Lung (tissue), 12 donors: Measurements from ENCODE around the gene ZNF669. TPM values are rescaled to one million over a fixed set of nuclear protein-coding genes. Genes with fewer than 3 reads are reported as not detected.
"Not testable (repeated sequence)": the region's sequence is repeated elsewhere in the genome, so short reads cannot be mapped to it uniquely, and the experiment has no call there.

Source experiments
- ATAC-seq: fragments of 200-7000 bp; cut with Tn5 transposase; one replicate; pipeline ENCODE4 v1.9.1; 2020; ENCODE audit warnings: moderate number of reproducible peaks; ENCODE audit not compliant: insufficient read depth, low FRiP score
- DNase-seq, 3 donors: peaks; one replicate each; pipeline ENCODE4 v3.0.0-alpha.2; 2013 to 2017
- H3K27ac ChIP-seq, 2 donors: one replicate each; pipeline ENCODE4 v1.5.1; 2013; ENCODE audit warnings: mild to moderate bottlenecking in 2 of 2, moderate library complexity in 2 of 2, control low read depth in 1 of 2, inconsistent platforms in 1 of 2, low read depth in 1 of 2, low read length in 1 of 2
- H3K27me3 ChIP-seq, 3 donors: one replicate each; pipeline ENCODE4 v1.5.1; 2013; ENCODE audit warnings: low read length in 2 of 3; ENCODE audit not compliant: control insufficient read depth in 3 of 3, insufficient read depth in 3 of 3
- H3K36me3 ChIP-seq, 4 donors: one replicate each; pipeline ENCODE4 v1.5.1; 2013; ENCODE audit warnings: low read length in 4 of 4, mild to moderate bottlenecking in 1 of 4, moderate library complexity in 1 of 4; ENCODE audit not compliant: control insufficient read depth in 4 of 4, insufficient read depth in 4 of 4
- H3K4me1 ChIP-seq, 5 donors: one replicate each; pipeline ENCODE4 v1.5.1; 2013; ENCODE audit warnings: low read length in 5 of 5, mild to moderate bottlenecking in 2 of 5, moderate library complexity in 1 of 5; ENCODE audit not compliant: control insufficient read depth in 5 of 5, insufficient read depth in 5 of 5
- H3K4me3 ChIP-seq: one replicate; pipeline ENCODE4 v1.5.1; 2013; ENCODE audit warnings: mild to moderate bottlenecking, control low read depth, moderate library complexity
- H3K9ac ChIP-seq, 2 donors: one replicate each; pipeline ENCODE4 v1.5.1; 2013; ENCODE audit warnings: low read length in 2 of 2, control low read depth in 1 of 2; ENCODE audit not compliant: insufficient read depth in 1 of 2
- H3K9me3 ChIP-seq, 4 donors: one replicate each; pipeline ENCODE4 v1.5.1; 2013; ENCODE audit warnings: low read length in 3 of 4, mild to moderate bottlenecking in 1 of 4, moderate library complexity in 1 of 4; ENCODE audit not compliant: control insufficient read depth in 4 of 4, insufficient read depth in 3 of 4
- CTCF ChIP-seq: IDR thresholded peaks from 2 replicates; pipeline ENCODE4 v1.5.1; 2012; ENCODE audit warnings: mild to moderate bottlenecking; ENCODE audit errors: control extremely low read depth, extremely low read depth
- WGBS, 2 donors: extraction: QIAGEN DNeasy Blood & Tissue Kit; methylation state at CpG; one replicate each; pipeline ENCODE4 v1.1.7; 2013; 5-methylcytosine and 5-hydroxymethylcytosine counted together
- polyA plus RNA-seq, 2 donors: library from polyadenylated mRNA; stranded (reverse); fragments of 200-250 nt; gene quantifications; one replicate each; pipeline ENCODE4 v1.2.1, GENCODE V29; 2013
- total RNA-seq, 2 donors: library from RNA; depleted of rRNA in 1 of 2; stranded (reverse); fragments of >200 nt in 1 of 2; gene quantifications; one replicate each; pipeline ENCODE4 v1.2.1, GENCODE V29; 2014 to 2021
- donor health status: control.
- donor health status: control.
- donor health status: Bipolar disorder and iron deficiency.
- donor health status: healthy.
- donor health status: DM: yes; HTN: yes; CAD: no.

The ZNF669 gene
- total and polyA plus RNA-seq, 4 donors: 4.5 to 7.5 (median 5.6) TPM

GRCh38 chr1:247121382-247121781 is 17.2 kb upstream of the ZNF669 start:
- DNase-seq (no peak), ATAC-seq (no peak)
- Histone ChIP-seq H3K27me3 (no peaks in the 10 kb centered on the region), H3K9ac (no peak overlapping the region), H3K36me3 (no peaks in the 10 kb centered on the region), H3K27ac (no peak overlapping the region), H3K4me3 (no peak overlapping the region), H3K9me3 (no peaks in the 10 kb centered on the region), H3K4me1 (no peaks in the 10 kb centered on the region)
- no peak for TF ChIP-seq CTCF
- WGBS, 2 donors: 78 to 84% methylated on average over 6 of the region's 6 CpGs

- WGBS, 2 donors: 93 to 97% methylated on average over 4 of the region's 4 CpGs
- not testable (repeated sequence) for H3K9ac ChIP-seq, H3K4me1 ChIP-seq, H3K9me3 ChIP-seq, ATAC-seq, H3K27me3 ChIP-seq, H3K36me3 ChIP-seq, H3K27ac ChIP-seq, DNase-seq, H3K4me3 ChIP-seq
Measured at GRCh38 chr1:247120408-247120668, 16.2 kb upstream of the ZNF669 start.

GRCh38 chr1:247119600-247120407 is 15.6 kb upstream of the ZNF669 start:
- no peaks in the 10 kb centered on the region for H3K27me3 ChIP-seq
- no peak for DNase-seq
- ATAC-seq: no peak
- no peaks in the 10 kb centered on the region for H3K9me3 ChIP-seq
- H3K36me3 ChIP-seq: no peaks in the 10 kb centered on the region
- no peak overlapping the region for H3K9ac ChIP-seq
- 93 to 98% methylated on average over 22 of the region's 22 CpGs for WGBS, 2 donors
- H3K4me1 ChIP-seq: no peaks in the 10 kb centered on the region
- no peak overlapping the region for H3K27ac ChIP-seq
- no peak overlapping the region for H3K4me3 ChIP-seq
- no peak for TF ChIP-seq CTCF

- no peaks in the 10 kb centered on the region for H3K36me3 ChIP-seq
- H3K9ac ChIP-seq: no peak overlapping the region
- WGBS, 2 donors: 64 to 73% methylated on average over 10 to 11 of the region's 11 CpGs
- ATAC-seq (no peak), DNase-seq (peak in 1 of 3 donors; percentile 12)
- H3K27me3 ChIP-seq: no peaks in the 10 kb centered on the region
- H3K9me3 ChIP-seq: no peaks in the 10 kb centered on the region
- no peak overlapping the region for H3K4me3 ChIP-seq
- TF ChIP-seq CTCF: no peak
- no peaks in the 10 kb centered on the region for H3K4me1 ChIP-seq
- H3K27ac ChIP-seq: no peak overlapping the region
Measured at GRCh38 chr1:247118946-247119446, 14.8 kb upstream of the ZNF669 start.
